SK-N-SH (cell line): Measurements from ENCODE around the gene VAMP8. TPM values are rescaled to one million over a fixed set of nuclear protein-coding genes. Genes with fewer than 3 reads are reported as not detected.
A peak's percentile ranks its signal among the peaks of the same experiment; 100 is the strongest.
"Not testable (repeated sequence)": the region's sequence is repeated elsewhere in the genome, so short reads cannot be mapped to it uniquely, and the experiment has no call there.

Source experiments
- CTCF ChIA-PET: fragments of 300-600, 350-600 bp; formaldehyde crosslinking; extraction: SDS; loops from one replicate; lab custom pipeline; 2021; lab: Yijun Ruan, JAX
- POLR2A ChIA-PET: fragments of 350-600 bp; sonication (Branson Sonifier 250); formaldehyde crosslinking; extraction: SDS; loops from one replicate; lab custom pipeline; 2020; ENCODE audit warnings: antibody characterized with exemption, inconsistent platforms; lab: Yijun Ruan, JAX
- DNase-seq: peaks from one replicate; pipeline ENCODE4 v3.0.0; 2012
- H2AFZ ChIP-seq: fragments of 200-600 bp; sonication (generic); 2 replicates; pipeline ENCODE4 v1.8.1; 2016; ENCODE audit warnings: antibody characterized with exemption, mild to moderate bottlenecking, low read depth
- H3F3A ChIP-seq: fragments of 200-600 bp; sonication (generic); replicated peaks from 2 replicates; pipeline ENCODE3; 2016; ENCODE audit warnings: antibody characterized with exemption, mild to moderate bottlenecking; ENCODE audit not compliant: insufficient read depth
- H3K27ac ChIP-seq, 2 experiments: fragments of 200-500 bp in 1 of 2; fragments of 200-600 bp in 1 of 2; sonication (Bioruptor generic) in 1 of 2; sonication (generic), shearing (Covaris generic) in 1 of 2; 2 replicates each; pipeline versions ENCODE4 v1.5.1 to v1.6.1; 2014 to 2016; ENCODE audit warnings: low read depth in 2 of 2, inconsistent platforms in 1 of 2, low read length in 1 of 2, mild to moderate bottlenecking in 1 of 2, mixed read lengths in 1 of 2
- H3K27me3 ChIP-seq: fragments of 200-600 bp; sonication (generic), shearing (Covaris generic); 2 replicates; pipeline ENCODE4 v1.6.1; 2016; ENCODE audit warnings: mixed run types; ENCODE audit not compliant: insufficient read depth
- H3K36me3 ChIP-seq, 2 experiments: fragments of 200-500 bp in 1 of 2; fragments of 200-600 bp in 1 of 2; sonication (Bioruptor generic) in 1 of 2; sonication (generic) in 1 of 2; replicated peaks in 1 of 2; 2 replicates each; pipeline versions ENCODE3 to v1.5.1; 2014 to 2016; ENCODE audit warnings: low read length in 1 of 2, mild to moderate bottlenecking in 1 of 2; ENCODE audit not compliant: insufficient read depth in 2 of 2, control insufficient read depth in 1 of 2
- H3K4me1 ChIP-seq, 2 experiments: fragments of 200-500 bp in 1 of 2; fragments of 200-600 bp in 1 of 2; sonication (Bioruptor generic) in 1 of 2; sonication (generic), shearing (Covaris generic) in 1 of 2; 2 replicates each; pipeline versions ENCODE4 v1.5.1 to v1.6.1; 2014 to 2016; ENCODE audit warnings: low read depth in 1 of 2, low read length in 1 of 2, mixed run types in 1 of 2; ENCODE audit not compliant: insufficient read depth in 2 of 2, control insufficient read depth in 1 of 2
- H3K4me2 ChIP-seq: fragments of 200-600 bp; sonication (generic), shearing (Covaris generic); 2 replicates; pipeline ENCODE4 v1.6.1; 2017; ENCODE audit warnings: mixed run types
- H3K4me3 ChIP-seq, 2 experiments: fragments of 200-500 bp in 1 of 2; fragments of 200-600 bp in 1 of 2; sonication (Bioruptor generic) in 1 of 2; sonication (generic), shearing (Covaris generic) in 1 of 2; 2 replicates each; pipeline versions ENCODE4 v1.5.1 to v1.8.1; 2014 to 2016; ENCODE audit warnings: low read depth in 2 of 2, inconsistent platforms in 1 of 2, low read length in 1 of 2, mild to moderate bottlenecking in 1 of 2, mixed read lengths in 1 of 2, moderate library complexity in 1 of 2
- H3K79me2 ChIP-seq: fragments of 200-600 bp; sonication (generic); 2 replicates; pipeline ENCODE4 v1.8.1; 2017; ENCODE audit warnings: mild to moderate bottlenecking; ENCODE audit not compliant: insufficient read depth
- H3K9ac ChIP-seq: fragments of 200-600 bp; sonication (generic); 2 replicates; pipeline ENCODE4 v1.6.1; 2017; ENCODE audit warnings: mixed run types
- H3K9me2 ChIP-seq: fragments of 200-600 bp; sonication (generic); 2 replicates; pipeline ENCODE4 v1.6.1; 2017; ENCODE audit warnings: mixed run types
- H3K9me3 ChIP-seq: fragments of 200-600 bp; sonication (generic); 2 replicates; pipeline ENCODE4 v1.6.1; 2017; ENCODE audit warnings: mixed run types, mild to moderate bottlenecking, moderate library complexity
- H4K20me1 ChIP-seq: fragments of 200-600 bp; sonication (generic); 2 replicates; pipeline ENCODE4 v1.6.1; 2017; ENCODE audit warnings: mild to moderate bottlenecking, mixed run types; ENCODE audit not compliant: insufficient read depth
- ELF1 ChIP-seq: IDR thresholded peaks from 2 replicates; pipeline ENCODE4 v1.4.0; 2012
- FOSL2 ChIP-seq: IDR thresholded peaks from 2 replicates; pipeline ENCODE4 v1.4.0; 2012; ENCODE audit warnings: low read depth, mild to moderate bottlenecking, moderate library complexity, borderline replicate concordance
- GABPA ChIP-seq: IDR thresholded peaks from 2 replicates; pipeline ENCODE4 v1.4.0; 2012; ENCODE audit warnings: low read depth, mild to moderate bottlenecking
- MAX ChIP-seq: IDR thresholded peaks from 2 replicates; pipeline ENCODE4 v1.4.0; 2012; ENCODE audit warnings: low read depth
- NFIC ChIP-seq: IDR thresholded peaks from 2 replicates; pipeline ENCODE4 v1.4.0; 2012; ENCODE audit warnings: borderline replicate concordance
- POLR2AphosphoS5 ChIP-seq: IDR thresholded peaks from 2 replicates; pipeline ENCODE4 v1.6.1; 2012; ENCODE audit warnings: low read depth, low read length
- SIN3A ChIP-seq: IDR thresholded peaks from 2 replicates; pipeline ENCODE4 v1.6.1; 2012; ENCODE audit warnings: low read depth, mild to moderate bottlenecking, low read length, moderate library complexity, borderline replicate concordance
- TAF1 ChIP-seq: IDR thresholded peaks from 2 replicates; pipeline ENCODE4 v1.6.1; 2012; ENCODE audit warnings: low read depth, mild to moderate bottlenecking, low read length, moderate library complexity, borderline replicate concordance
- YY1 ChIP-seq: IDR thresholded peaks from 2 replicates; pipeline ENCODE4 v1.4.0; 2012; ENCODE audit warnings: low read depth, mild to moderate bottlenecking
- WGBS: methylation state at CpG from one replicate; pipeline ENCODE4 v1.1.6; 2017; ENCODE audit warnings: low lambda C conversion rate; 5-methylcytosine and 5-hydroxymethylcytosine counted together
- polyA plus RNA-seq, 3 experiments: library from polyadenylated mRNA; depleted of rRNA; stranded (reverse); fragments of >200 nt; gene quantifications; 2 replicates each; pipeline ENCODE4 v1.2.3, GENCODE V29; 2012

The VAMP8 gene
- polyA plus RNA-seq, 1 of the 3 experiments (the other 2 are of a cell fraction), result 0.72 TPM

GRCh38 chr2:85557130-85557529 lies 20.3 kb upstream of the VAMP8 start:
- DNase-seq, result no peak
- Histone ChIP-seq H3K9me3 (no peaks in the 10 kb centered on the region), H3F3A (peaks cover 4% of the 10 kb centered on the region), H3K9ac (no peak overlapping the region), H3K4me2 (no peak overlapping the region), H3K79me2 (peaks cover 42% of the 10 kb centered on the region), H3K4me3 (no peak overlapping the region), H3K4me1 (no peaks in the 10 kb centered on the region; a peak in 2 of 4 replicates), H3K9me2 (no peaks in the 10 kb centered on the region), H3K27me3 (no peaks in the 10 kb centered on the region), H2AFZ (no peak overlapping the region), H3K27ac (no peak overlapping the region), H3K36me3 (peaks cover 9 to 42% of the 10 kb centered on the region in 2 experiments), H4K20me1 (no peaks in the 10 kb centered on the region)
- 88% methylated on average over 5 of the region's 5 CpGs for WGBS
- TF ChIP-seq POLR2AphosphoS5 (no peak), MAX (no peak), SIN3A (no peak), NFIC (no peak), TAF1 (no peak), FOSL2 (no peak), GABPA (no peak), YY1 (no peak)
- POLR2A ChIA-PET, result interaction anchor here (1.4 to 1.9 kb wide), 3 partner anchors 9 to 16 kb away, joined by 8 to 10 read pairs (median 9); no protein-coding TSS in a partner anchor
- CTCF ChIA-PET, result interaction anchor here (0.9 to 16.6 kb wide), 3 partner anchors 135 to 165 kb away, joined by 3 to 364 read pairs (median 3); partner anchors contain the start of gene SH2D6

- Histone ChIP-seq H3K79me2 (peaks cover 42% of the 10 kb centered on the region), H2AFZ (no peak overlapping the region), H4K20me1 (no peaks in the 10 kb centered on the region), H3K9ac (no peak overlapping the region), H3K4me2 (no peak overlapping the region), H3K4me1 (no peaks in the 10 kb centered on the region; a peak in 2 of 4 replicates), H3K27ac (no peak overlapping the region), H3K27me3 (no peaks in the 10 kb centered on the region), H3K36me3 (peaks cover 6 to 33% of the 10 kb centered on the region in 2 experiments), H3K9me2 (no peaks in the 10 kb centered on the region), H3F3A (peaks cover 4% of the 10 kb centered on the region), H3K4me3 (no peak overlapping the region), H3K9me3 (no peaks in the 10 kb centered on the region)
- CTCF ChIA-PET, result interaction anchor here (16.6 kb wide), 1 partner anchor 136 kb away, joined by 364 read pairs; the partner anchor contains the start of gene SH2D6
- POLR2A ChIA-PET, result no interaction called here
- DNase-seq, result no peak
- TF ChIP-seq ELF1, result no peak
- WGBS, result 100% methylated on average over 1 of the region's 1 CpG
Measured at GRCh38 chr2:85558160-85558559, 19.2 kb upstream of the VAMP8 start.

GRCh38 chr2:85560403-85560726 lies 17.0 kb upstream of the VAMP8 start:
- H3F3A ChIP-seq, H3K4me1 ChIP-seq, H3K9me3 ChIP-seq, DNase-seq, H3K9me2 ChIP-seq, H4K20me1 ChIP-seq, H3K27me3 ChIP-seq, H3K27ac ChIP-seq: not testable (repeated sequence)
- peak overlapping the region; percentile 100; the same call in 1 of the 2 replicates for H2AFZ ChIP-seq
- H3K4me3 ChIP-seq, result peak overlapping the region; percentile 65 to 97
- peak overlapping the region; percentile 80 for H3K4me2 ChIP-seq
- peaks cover 42% of the 10 kb centered on the region for H3K79me2 ChIP-seq
- peaks cover 6 to 25% of the 10 kb centered on the region in 2 experiments for H3K36me3 ChIP-seq
- ChIA-PET POLR2A (interaction anchor here (1.0 to 2.3 kb wide), 7 partner anchors 8 to 142 kb away, joined by 4 to 19 read pairs (median 5); partner anchors contain the start of genes C2orf68, MAT2A and SH2D6), CTCF (interaction anchor here (0.7 to 16.6 kb wide), 7 partner anchors 8 to 260 kb away, joined by 3 to 364 read pairs (median 5); partner anchors contain the start of genes MAT2A and SH2D6)
- H3K9ac ChIP-seq, result peak overlapping the region; percentile 86
- 66% methylated on average over 12 of the region's 12 CpGs for WGBS
